K562 (cell line): ENCODE results near the gene SRF. TPM values are rescaled to one million over a fixed set of nuclear protein-coding genes. Genes with fewer than 3 reads are reported as not detected.

Source experiments
- CHD1 ChIP-seq: fragments of 200-600 bp; sonication (generic); IDR thresholded peaks from one replicate; pipeline ENCODE4 v1.6.1; 2012; ENCODE audit warnings: mild to moderate bottlenecking, moderate library complexity, low read length, inconsistent platforms
- ZNF253 ChIP-seq: fragments of 250-450 bp; sonication (Bioruptor Pico); conservative IDR thresholded peaks from 2 replicates; pipeline ENCODE4 v1.6.1; 2021; ENCODE audit warnings: mild to moderate bottlenecking
- ZNF444 ChIP-seq: fragments of 250-450 bp; sonication (Bioruptor Pico); IDR thresholded peaks from 2 replicates; pipeline ENCODE4 v1.4.0; 2020; ENCODE audit warnings: mild to moderate bottlenecking, moderate library complexity
- polyA plus RNA-seq, 8 experiments: library from polyadenylated mRNA; depleted of rRNA in 4 of 8; stranded (reverse) in 5 of 8; unstranded in 3 of 8; fragments of >200 nt; fragmentation: Nextera tagmentation in 2 of 8; fragmentation: Illumina TruSeq in 1 of 8; extraction: Ambion mirVana in 2 of 8; extraction: Trizol in 1 of 8; gene quantifications; 2 replicates each; pipeline versions ENCODE4 v1.2.1 to v1.2.3, GENCODE V29; 2011 to 2014; ENCODE audit warnings: inconsistent platforms in 1 of 8, missing spikeins in 1 of 8
- total RNA-seq, 7 experiments: library from RNA; depleted of rRNA in 6 of 7; stranded (reverse); fragments of >200 nt in 6 of 7; fragmentation: Illumina TruSeq in 2 of 7; extraction: Trizol in 2 of 7; gene quantifications; 2 replicates each; pipeline versions ENCODE4 v1.2.1 to v1.2.3, GENCODE V29; 2011 to 2021; ENCODE audit warnings: low replicate concordance in 1 of 7
- TF ChIP-seq, protein P1 (sequence below): fragments of 450-650 bp; IDR thresholded peaks from 2 replicates; pipeline ENCODE4 v1.6.1; 2016; ENCODE audit warnings: low read depth
- TF ChIP-seq, protein P2 (sequence below): fragments of 450-650 bp; conservative IDR thresholded peaks from 2 replicates; pipeline ENCODE4 v1.6.1; 2016; ENCODE audit warnings: missing genetic modification characterization, low read depth, mild to moderate bottlenecking, control low read depth, missing compliant biosample characterization
- TF ChIP-seq, protein P3 (sequence below): fragments of 450-650 bp; formaldehyde crosslinking; IDR thresholded peaks from 2 replicates; pipeline ENCODE4 v1.4.0; 2020; ENCODE audit warnings: mild to moderate bottlenecking
- TF ChIP-seq, protein P4 (sequence below), 2 experiments: fragments of 450-650 bp; IDR thresholded peaks; 2 replicates each; pipeline ENCODE4 v1.6.1; 2016; ENCODE audit warnings: mild to moderate bottlenecking in 2 of 2, borderline replicate concordance in 1 of 2, low read depth in 1 of 2, moderate library complexity in 1 of 2

Gene SRF
- total and polyA plus RNA-seq, 9 of the 15 experiments (the other 6 are each of a cell fraction or from before 2014, with no cell fraction given): 2.5 to 37.0 (median 24.6) TPM

DNA sequence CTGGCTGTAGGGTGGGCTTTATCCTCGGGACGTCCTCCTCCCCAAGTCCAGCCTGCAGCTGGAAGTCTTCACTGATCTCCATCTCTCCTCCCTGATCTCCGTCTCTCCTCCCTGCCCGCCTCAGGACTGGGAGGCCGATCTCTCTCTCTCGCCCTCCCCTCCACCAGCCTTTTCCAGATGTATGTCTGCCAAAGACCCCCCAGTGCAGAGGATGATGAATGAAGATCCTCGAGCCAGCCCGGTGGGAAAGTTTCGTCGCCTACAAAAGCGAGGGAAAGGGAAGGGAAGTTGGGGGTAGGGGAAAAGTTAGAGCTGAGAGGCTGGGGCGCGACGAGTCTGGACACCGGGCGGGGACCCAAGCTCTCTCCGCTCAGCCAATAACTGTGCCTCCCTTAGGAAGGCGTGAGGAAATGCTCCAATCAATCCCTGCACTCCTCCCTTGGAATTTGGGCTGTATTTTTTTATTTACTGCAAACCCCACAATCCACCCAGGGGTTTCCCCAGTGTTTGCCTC lies 595 bp upstream of the SRF start (continued):
- TF ChIP-seq, protein P1, sequence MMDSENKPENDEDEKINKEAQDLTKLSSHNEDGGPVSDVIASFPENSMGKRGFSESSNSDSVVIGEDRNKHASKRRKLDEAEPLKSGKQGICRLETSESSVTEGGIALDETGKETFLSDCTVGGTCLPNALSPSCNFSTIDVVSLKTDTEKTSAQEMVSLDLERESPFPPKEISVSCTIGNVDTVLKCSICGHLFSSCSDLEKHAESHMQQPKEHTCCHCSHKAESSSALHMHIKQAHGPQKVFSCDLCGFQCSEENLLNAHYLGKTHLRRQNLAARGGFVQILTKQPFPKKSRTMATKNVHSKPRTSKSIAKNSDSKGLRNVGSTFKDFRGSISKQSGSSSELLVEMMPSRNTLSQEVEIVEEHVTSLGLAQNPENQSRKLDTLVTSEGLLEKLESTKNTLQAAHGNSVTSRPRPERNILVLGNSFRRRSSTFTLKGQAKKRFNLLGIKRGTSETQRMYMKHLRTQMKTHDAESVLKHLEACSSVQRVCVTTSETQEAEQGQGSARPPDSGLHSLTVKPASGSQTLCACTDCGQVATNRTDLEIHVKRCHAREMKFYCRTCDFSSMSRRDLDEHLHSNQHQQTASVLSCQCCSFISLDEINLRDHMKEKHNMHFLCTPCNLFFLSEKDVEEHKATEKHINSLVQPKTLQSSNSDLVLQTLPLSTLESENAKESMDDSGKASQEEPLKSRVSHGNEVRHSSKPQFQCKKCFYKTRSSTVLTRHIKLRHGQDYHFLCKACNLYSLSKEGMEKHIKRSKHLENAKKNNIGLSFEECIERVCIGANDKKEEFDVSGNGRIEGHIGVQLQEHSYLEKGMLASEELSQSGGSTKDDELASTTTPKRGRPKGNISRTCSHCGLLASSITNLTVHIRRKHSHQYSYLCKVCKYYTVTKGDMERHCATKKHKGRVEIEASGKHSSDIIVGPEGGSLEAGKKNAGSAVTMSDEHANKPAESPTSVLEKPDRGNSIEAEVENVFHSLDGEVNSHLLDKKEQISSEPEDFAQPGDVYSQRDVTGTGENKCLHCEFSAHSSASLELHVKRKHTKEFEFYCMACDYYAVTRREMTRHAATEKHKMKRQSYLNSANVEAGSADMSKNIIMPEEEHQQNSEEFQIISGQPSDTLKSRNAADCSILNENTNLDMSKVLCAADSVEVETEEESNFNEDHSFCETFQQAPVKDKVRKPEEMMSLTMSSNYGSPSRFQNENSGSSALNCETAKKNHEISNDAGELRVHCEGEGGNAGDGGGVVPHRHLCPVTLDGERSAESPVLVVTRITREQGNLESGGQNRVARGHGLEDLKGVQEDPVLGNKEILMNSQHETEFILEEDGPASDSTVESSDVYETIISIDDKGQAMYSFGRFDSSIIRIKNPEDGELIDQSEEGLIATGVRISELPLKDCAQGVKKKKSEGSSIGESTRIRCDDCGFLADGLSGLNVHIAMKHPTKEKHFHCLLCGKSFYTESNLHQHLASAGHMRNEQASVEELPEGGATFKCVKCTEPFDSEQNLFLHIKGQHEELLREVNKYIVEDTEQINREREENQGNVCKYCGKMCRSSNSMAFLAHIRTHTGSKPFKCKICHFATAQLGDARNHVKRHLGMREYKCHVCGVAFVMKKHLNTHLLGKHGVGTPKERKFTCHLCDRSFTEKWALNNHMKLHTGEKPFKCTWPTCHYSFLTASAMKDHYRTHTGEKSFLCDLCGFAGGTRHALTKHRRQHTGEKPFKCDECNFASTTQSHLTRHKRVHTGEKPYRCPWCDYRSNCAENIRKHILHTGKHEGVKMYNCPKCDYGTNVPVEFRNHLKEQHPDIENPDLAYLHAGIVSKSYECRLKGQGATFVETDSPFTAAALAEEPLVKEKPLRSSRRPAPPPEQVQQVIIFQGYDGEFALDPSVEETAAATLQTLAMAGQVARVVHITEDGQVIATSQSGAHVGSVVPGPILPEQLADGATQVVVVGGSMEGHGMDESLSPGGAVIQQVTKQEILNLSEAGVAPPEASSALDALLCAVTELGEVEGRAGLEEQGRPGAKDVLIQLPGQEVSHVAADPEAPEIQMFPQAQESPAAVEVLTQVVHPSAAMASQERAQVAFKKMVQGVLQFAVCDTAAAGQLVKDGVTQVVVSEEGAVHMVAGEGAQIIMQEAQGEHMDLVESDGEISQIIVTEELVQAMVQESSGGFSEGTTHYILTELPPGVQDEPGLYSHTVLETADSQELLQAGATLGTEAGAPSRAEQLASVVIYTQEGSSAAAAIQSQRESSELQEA: no peak
- TF ChIP-seq CHD1 (no peak), ZNF253 (CRISPR knock-in tag) (no peak), ZNF444 (CRISPR knock-in tag) (no peak)
- TF ChIP-seq, protein P2, sequence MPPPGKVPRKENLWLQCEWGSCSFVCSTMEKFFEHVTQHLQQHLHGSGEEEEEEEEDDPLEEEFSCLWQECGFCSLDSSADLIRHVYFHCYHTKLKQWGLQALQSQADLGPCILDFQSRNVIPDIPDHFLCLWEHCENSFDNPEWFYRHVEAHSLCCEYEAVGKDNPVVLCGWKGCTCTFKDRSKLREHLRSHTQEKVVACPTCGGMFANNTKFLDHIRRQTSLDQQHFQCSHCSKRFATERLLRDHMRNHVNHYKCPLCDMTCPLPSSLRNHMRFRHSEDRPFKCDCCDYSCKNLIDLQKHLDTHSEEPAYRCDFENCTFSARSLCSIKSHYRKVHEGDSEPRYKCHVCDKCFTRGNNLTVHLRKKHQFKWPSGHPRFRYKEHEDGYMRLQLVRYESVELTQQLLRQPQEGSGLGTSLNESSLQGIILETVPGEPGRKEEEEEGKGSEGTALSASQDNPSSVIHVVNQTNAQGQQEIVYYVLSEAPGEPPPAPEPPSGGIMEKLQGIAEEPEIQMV (tag): no peak
- TF ChIP-seq, protein P3, sequence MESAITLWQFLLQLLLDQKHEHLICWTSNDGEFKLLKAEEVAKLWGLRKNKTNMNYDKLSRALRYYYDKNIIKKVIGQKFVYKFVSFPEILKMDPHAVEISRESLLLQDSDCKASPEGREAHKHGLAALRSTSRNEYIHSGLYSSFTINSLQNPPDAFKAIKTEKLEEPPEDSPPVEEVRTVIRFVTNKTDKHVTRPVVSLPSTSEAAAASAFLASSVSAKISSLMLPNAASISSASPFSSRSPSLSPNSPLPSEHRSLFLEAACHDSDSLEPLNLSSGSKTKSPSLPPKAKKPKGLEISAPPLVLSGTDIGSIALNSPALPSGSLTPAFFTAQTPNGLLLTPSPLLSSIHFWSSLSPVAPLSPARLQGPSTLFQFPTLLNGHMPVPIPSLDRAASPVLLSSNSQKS (CRISPR knock-in tag): no peak
- TF ChIP-seq, protein P4, sequence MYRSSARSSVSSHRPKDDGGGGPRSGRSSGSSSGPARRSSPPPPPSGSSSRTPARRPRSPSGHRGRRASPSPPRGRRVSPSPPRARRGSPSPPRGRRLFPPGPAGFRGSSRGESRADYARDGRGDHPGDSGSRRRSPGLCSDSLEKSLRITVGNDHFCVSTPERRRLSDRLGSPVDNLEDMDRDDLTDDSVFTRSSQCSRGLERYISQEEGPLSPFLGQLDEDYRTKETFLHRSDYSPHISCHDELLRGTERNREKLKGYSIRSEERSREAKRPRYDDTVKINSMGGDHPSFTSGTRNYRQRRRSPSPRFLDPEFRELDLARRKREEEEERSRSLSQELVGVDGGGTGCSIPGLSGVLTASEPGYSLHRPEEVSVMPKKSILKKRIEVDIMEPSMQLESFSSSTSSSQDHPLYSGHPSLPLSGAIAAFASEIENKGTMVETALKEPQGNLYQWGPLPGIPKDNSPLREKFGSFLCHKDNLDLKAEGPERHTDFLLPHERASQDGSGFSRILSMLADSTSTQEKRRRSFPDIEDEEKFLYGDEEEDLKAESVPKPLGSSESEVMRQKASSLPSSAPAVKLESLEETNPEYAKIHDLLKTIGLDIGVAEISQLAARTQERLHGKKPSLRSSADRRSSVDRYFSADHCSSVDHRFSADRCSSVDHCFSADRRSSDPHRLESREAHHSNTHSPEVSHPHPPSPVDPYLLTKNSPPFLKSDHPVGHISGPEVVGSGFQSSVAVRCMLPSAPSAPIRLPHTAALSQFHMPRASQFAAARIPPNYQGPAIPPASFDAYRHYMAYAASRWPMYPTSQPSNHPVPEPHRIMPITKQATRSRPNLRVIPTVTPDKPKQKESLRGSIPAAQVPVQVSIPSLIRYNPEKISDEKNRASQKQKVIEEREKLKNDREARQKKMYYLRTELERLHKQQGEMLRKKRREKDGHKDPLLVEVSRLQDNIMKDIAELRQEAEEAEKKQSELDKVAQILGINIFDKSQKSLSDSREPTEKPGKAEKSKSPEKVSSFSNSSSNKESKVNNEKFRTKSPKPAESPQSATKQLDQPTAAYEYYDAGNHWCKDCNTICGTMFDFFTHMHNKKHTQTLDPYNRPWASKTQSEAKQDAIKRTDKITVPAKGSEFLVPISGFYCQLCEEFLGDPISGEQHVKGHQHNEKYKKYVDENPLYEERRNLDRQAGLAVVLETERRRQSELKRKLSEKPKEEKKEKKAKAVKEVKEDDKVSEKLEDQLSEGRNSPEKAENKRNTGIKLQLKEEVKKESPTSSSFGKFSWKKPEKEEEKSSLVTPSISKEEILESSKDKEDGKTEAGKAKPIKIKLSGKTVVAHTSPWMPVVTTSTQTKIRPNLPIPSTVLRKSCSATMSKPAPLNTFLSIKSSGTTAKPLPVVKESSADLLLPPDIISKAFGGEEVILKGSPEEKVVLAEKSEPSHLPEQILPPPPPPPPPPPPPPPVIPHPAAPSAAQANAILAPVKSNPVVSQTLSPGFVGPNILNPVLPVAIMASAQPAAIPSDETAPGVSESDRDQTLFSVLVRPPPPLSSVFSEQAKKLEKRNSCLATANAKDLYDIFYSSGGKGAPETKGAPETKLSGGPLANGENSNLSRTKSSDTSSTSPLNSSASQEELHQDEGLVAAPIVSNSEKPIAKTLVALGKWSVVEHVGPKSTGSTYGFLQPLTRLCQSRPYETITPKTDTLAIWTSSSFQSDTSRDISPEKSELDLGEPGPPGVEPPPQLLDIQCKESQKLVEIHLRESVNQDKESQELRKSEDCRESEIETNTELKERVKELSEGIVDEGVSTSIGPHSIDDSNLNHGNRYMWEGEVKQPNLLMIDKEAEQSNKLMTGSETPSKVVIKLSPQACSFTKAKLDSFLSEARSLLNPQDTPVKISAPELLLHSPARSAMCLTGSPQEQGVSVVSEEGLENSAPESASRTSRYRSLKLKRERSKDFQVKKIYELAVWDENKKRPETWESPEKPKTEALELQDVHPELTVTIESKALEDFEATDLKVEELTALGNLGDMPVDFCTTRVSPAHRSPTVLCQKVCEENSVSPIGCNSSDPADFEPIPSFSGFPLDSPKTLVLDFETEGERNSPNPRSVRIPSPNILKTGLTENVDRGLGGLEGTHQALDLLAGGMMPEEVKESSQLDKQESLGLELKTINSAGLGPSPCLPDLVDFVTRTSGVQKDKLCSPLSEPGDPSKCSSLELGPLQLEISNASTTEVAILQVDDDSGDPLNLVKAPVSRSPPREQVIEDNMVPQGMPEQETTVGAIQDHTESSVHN (IDR thresholded peaks at IDR 0.05; ENCODE audit: borderline replicate concordance in 1 of 2, low read depth in 1 of 2): no peak
